NCI-H2107 treated with DMSO at 0.1 percent for 48 hours (cell line): ENCODE data around the gene ACP1.
A peak's percentile ranks its signal among the peaks of the same experiment; 100 is the strongest.

Experiments
- DNase-seq: peaks from one replicate; lab custom pipeline; 2025; ENCODE audit not compliant: unreplicated experiment; lab: John Stamatoyannopoulos, UW

ACP1 gene

GRCh38 chr2:264493-265468, at the start of gene ACP1:
Gene ACP1, plus strand, starts transcription at chr2:264947. Its CDS starts 18 bp downstream, at chr2:264965.
- DNase-seq = peak; percentile 85

- no peak for DNase-seq
These were observed 48.7 kb upstream of the ACP1 start for GRCh38 chr2:216068-216467.

- no peak for DNase-seq
These were observed 41.3 kb upstream of the ACP1 start for GRCh38 chr2:223451-223850.

- DNase-seq = no peak
These were observed 40.6 kb upstream of the ACP1 start for GRCh38 chr2:223971-224760.

- DNase-seq = no peak
These were observed 36.6 kb upstream of the ACP1 start for GRCh38 chr2:228115-228514.

- no peak for DNase-seq
These were observed 36.0 kb upstream of the ACP1 start for GRCh38 chr2:228518-229278.

- no peak for DNase-seq
These were observed 33.1 kb upstream of the ACP1 start for GRCh38 chr2:231521-232185.

- DNase-seq = no peak
These were observed 31.7 kb upstream of the ACP1 start for GRCh38 chr2:233030-233429.

GRCh38 chr2:234421-234820, 30.3 kb upstream of the ACP1 start:
- DNase-seq = no peak

- no peak for DNase-seq
These were observed 27.7 kb upstream of the ACP1 start for GRCh38 chr2:236993-237539.

- DNase-seq = no peak
These were observed 26.9 kb upstream of the ACP1 start for GRCh38 chr2:237878-238277.

- DNase-seq = no peak
These were observed 26.3 kb upstream of the ACP1 start for GRCh38 chr2:238431-238830.

GRCh38 chr2:238869-239268, 25.9 kb upstream of the ACP1 start:
- DNase-seq = no peak

GRCh38 chr2:244547-244946, 20.2 kb upstream of the ACP1 start:
- DNase-seq = no peak

GRCh38 chr2:246489-247144, 18.1 kb upstream of the ACP1 start:
- DNase-seq = peak; percentile 9

- DNase-seq = no peak
These were observed 16.0 kb upstream of the ACP1 start for GRCh38 chr2:248724-249123.

- no peak for DNase-seq
These were observed 15.2 kb upstream of the ACP1 start for GRCh38 chr2:249538-250042.

- DNase-seq = no peak
These were observed 12.6 kb upstream of the ACP1 start for GRCh38 chr2:252001-252602.

GRCh38 chr2:253202-253638, 11.5 kb upstream of the ACP1 start:
- DNase-seq = no peak
